HG03520 (cell line): Measurements from ENCODE around the gene ANKRD53.

ENCODE experiments used
- ATAC-seq: cut with Tn5 transposase; IDR thresholded peaks from one replicate; pipeline ENCODE4 v1.9.1; 2021; ENCODE audit warnings: mild to moderate bottlenecking, moderate library complexity; ENCODE audit not compliant: unreplicated experiment

Gene ANKRD53

GRCh38 chr2:70964596-70965386, 13.6 kb upstream of the ANKRD53 start:
- ATAC-seq: peak; percentile 71

GRCh38 chr2:70965506-70965905, 12.9 kb upstream of the ANKRD53 start:
- no peak for ATAC-seq

- no peak for ATAC-seq
Observed at GRCh38 chr2:70966681-70967080, 11.7 kb upstream of the ANKRD53 start.

- ATAC-seq: no peak
Observed at GRCh38 chr2:70967189-70967588, 11.2 kb upstream of the ANKRD53 start.

- no peak for ATAC-seq
Observed at GRCh38 chr2:70974592-70974991, 3.8 kb upstream of the ANKRD53 start.

- no peak for ATAC-seq
Observed at GRCh38 chr2:70975237-70975636, 3.2 kb upstream of the ANKRD53 start.

- no peak for ATAC-seq
Observed at GRCh38 chr2:70977605-70978205, 725 bp upstream of the ANKRD53 start.

GRCh38 chr2:70979180-70979488, 704 bp downstream of the ANKRD53 start:
- ATAC-seq: no peak

- no peak for ATAC-seq
Observed at GRCh38 chr2:70979626-70980025, 1.2 kb downstream of the ANKRD53 start.

GRCh38 chr2:70981421-70981820, 3.0 kb downstream of the ANKRD53 start:
- no peak for ATAC-seq

- no peak for ATAC-seq
Observed at GRCh38 chr2:70981866-70982810, 3.7 kb downstream of the ANKRD53 start.

- no peak for ATAC-seq
Observed at GRCh38 chr2:70982971-70983370, 4.5 kb downstream of the ANKRD53 start.

GRCh38 chr2:70983506-70984227, 5.2 kb downstream of the ANKRD53 start:
- ATAC-seq: no peak

- no peak for ATAC-seq
Observed at GRCh38 chr2:70984228-70984575, 5.8 kb downstream of the ANKRD53 start.

GRCh38 chr2:70984576-70985282, 6.3 kb downstream of the ANKRD53 start:
- ATAC-seq: peak; percentile 91

GRCh38 chr2:70985283-70985688, 6.9 kb downstream of the ANKRD53 start:
- ATAC-seq: no peak

- ATAC-seq: no peak
Observed at GRCh38 chr2:70985956-70986355, 7.5 kb downstream of the ANKRD53 start.

- ATAC-seq: no peak
Observed at GRCh38 chr2:70986499-70987189, 8.2 kb downstream of the ANKRD53 start.

GRCh38 chr2:70987386-70987785, 9.0 kb downstream of the ANKRD53 start:
- no peak for ATAC-seq

GRCh38 chr2:70988151-70988550, 9.7 kb downstream of the ANKRD53 start:
- ATAC-seq: no peak
